Right forelimb (tissue), 1 donor: ENCODE measurements around the gene NTM.
A peak's percentile ranks its signal among the peaks of the same experiment; 100 is the strongest.

Source experiments
- DNase-seq: peaks from one replicate; pipeline ENCODE4 v3.0.0-alpha.2; 2018

The NTM gene

DNA sequence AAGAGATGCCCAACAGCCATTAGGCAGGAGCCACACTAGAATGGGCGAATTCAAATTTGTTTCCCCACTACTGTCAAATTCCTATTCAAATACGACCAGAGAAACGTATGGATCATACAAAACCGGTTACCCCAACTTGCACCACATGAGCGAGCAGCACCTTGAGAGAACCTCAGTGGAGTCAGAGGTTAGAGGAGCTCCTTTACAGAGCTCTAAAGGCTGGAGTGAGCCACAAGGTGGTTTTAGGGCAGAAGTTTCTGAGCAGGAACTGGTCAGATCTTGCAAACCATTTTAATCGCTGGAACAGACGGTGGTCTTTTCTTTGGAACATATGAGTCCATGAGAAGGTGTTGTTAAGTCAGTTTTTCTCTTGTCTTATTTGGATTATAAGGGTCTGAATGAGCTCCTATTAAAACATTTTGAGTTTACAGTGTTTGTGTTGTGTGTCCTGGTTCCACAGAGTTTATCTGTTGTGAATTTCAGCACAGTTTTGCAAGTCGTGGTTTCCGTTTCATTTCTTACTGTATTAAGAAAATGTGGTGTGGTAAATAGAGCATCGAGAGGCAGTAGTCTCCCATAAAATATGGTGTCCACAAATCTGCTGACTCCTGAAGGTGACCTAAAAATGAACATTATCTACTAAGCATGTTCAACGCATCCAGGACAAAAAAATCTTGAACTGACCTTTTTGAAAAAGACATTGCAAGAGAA lies 471.7 kb downstream of the NTM start:
- DNase-seq, result no peak

GRCh38 chr11:131845255-131845654 lies 474.8 kb downstream of the NTM start:
- DNase-seq, result no peak

DNA sequence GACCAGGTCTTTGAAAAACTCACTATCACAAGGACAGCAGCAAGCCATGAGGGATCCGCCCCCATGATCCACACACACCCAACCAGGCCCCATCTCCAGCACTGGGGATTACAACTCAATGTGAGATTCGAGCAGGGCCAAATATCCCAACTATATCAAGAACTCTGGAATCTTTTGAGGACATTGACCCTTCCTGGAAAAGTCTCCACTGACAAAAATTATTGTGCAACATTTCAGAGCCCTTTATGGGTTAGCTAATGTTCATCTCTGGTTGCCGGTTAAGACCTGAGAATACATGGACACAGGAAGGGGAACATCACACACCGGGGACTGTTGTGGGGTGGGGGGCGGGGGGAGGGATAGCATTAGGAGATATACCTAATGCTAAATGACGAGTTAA lies 479.1 kb downstream of the NTM start:
- no peak for DNase-seq

DNA sequence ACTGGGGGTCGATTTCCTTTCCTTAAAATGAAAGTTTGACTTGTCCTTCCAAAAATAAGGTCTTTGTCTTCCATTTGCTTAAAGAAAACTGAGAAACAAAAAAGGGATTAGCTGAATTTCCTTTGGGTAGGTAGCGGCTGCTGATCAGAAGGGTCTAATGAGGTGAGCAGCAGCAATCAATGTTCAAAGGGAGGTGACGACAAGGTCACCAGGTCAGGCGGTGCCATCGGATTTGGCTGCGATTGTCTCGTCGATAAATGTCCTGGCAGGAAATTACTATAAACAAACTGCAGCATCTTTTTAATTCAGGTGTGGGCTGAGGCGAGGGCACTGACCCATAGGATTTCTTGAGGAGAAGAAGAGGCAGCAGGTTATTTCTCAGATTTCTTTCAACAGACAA lies 480.1 kb downstream of the NTM start:
- DNase-seq, result no peak

DNA sequence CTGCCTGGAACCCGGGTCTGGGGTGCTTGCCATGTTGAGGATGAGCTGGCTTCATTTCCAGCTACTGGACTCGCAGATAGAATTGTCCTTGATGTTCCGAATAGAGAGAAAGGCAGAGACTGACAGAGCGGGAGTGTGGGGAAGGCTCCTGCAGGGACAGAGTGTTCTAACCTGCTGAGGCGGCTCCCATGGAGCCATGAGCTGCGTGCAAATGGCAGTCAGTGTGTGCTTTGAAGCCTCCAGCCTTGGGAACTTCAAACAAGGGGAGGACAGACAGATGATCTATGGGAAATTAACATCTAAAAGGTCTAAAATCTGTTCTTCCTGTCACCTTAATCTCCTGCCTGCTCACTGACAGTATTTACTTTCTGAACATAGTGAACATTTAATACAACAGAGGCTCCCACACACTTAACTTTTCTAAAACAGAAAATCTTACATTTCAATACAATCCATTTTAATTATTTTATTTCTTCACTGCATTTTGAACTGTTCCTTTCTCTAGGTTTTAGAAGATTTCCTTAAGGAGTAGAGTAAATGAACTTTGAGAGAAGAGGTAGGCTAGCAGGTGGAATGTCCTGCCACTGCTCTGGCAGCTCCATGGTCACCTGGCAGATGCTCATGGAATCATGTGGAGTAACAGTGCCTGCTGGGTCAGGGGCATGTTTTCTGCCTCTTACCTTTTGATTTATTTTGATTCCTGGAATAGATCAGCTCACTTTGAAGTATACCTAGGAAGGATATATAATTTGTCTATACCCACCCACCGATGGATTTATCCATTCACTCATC lies 481.7 kb downstream of the NTM start:
- no peak for DNase-seq

DNA sequence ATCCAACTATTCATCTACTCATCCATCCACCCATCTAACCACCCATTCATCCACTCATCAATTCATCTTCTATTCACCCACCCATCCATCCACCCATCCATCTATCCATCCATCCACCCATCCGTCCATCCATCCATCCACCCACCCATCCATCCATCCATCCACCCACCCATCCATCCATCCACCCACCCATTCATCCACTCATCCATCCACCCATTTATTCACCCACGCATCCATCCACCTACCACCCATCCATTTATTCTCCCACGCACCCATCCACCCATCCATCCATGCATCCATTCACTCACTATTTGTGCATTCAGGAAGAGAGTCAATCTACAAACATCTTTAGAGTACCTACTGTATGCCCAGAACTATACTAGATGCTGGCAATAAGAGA lies 482.3 kb downstream of the NTM start:
- DNase-seq, result no peak

DNA sequence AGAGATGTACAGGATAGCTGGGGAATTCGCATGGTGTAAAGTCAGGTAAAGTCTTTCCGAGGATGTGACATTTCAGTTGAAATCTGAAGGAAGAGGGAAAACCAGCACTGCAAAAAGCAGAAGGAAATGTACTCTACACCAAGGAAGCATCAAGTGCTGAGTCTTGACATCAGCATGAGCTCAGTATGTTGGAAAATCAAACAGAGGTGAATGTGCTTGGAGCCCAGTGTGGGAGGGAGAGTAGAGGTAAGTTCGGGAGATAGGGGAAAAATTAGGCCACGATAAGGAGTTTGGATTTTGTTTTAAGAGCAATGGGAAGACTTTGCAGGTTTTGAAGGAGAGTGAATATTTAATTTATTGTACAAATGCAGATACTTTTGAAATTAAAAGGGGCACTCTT lies 484.0 kb downstream of the NTM start:
- no peak for DNase-seq

DNA sequence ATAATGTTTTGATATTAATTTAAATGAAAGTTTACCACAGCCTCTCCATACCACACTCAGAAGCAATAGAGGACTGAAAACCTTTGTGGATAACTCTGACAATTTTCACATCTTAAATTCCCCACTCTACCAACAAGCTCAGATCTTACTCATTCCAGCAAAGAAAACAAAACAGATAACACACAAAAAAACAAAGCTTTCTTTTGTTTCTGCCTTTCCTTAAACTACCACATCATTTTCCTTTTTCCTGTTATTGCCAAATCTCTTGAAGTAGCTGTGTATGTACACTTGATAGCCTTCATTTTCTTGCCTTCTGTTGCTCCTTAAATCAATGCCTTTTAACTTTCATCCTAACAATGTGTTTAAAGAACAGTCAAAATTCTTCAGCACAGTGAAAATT lies 484.9 kb downstream of the NTM start:
- DNase-seq, result no peak

DNA sequence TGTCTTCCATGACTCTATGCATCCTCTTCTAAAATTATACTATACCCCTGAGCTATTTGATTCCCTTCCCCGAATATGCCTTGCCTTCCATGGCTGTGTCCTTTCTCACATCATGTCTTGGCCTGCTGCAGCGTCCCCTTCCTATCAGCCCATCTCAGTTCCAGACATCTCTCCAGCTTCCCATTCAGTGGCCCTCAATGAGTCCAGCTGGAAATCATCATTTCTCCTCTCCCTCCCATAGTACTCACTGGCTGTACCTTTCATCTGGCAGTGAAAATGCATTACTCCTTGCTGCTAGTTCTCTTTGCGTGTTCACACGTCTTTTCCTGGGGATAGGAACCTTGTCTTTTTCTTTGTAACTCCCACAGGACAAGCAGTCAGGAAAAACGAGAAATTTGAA lies 486.8 kb downstream of the NTM start:
- no peak for DNase-seq

GRCh38 chr11:131858505-131858904 lies 488.1 kb downstream of the NTM start:
- no peak for DNase-seq

DNA sequence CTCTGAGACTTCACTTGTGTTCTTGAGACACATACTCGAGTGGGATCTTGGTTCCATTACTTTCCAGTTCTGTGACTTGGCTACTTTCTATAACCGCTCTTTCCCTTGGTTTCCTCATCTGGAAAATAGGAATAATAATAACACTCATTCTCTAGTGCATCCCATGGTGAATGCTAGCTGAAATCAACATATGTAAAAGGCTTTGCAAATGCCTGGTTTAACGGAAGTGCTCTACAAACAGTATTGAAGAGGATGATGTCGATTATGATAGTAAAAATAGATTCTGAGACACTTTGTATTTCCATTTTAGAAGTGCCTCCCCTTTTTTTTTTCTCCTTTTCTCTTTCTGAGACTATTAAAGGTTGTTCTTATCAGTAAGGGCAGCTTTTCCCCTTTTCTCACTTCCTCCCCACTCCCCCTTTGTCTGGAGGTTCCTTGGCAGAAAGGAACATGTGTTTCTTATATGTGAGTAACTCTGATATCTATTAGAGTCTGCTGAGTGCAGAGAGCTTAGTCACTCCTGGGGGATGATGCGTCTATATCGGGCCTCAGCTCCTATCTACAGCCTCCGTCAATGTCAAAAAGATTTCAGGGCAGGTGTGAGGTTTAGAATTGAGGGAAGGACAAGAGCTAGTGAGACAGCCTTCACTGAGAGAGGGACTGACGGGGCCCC lies 489.3 kb downstream of the NTM start:
- DNase-seq, result no peak

GRCh38 chr11:131864228-131864627 lies 493.8 kb downstream of the NTM start:
- no peak for DNase-seq

- DNase-seq, result no peak
These were observed 495.4 kb downstream of the NTM start for GRCh38 chr11:131865860-131866259.

- no peak for DNase-seq
These were observed 496.4 kb downstream of the NTM start for GRCh38 chr11:131866535-131867400.

GRCh38 chr11:131867457-131868257 lies 497.2 kb downstream of the NTM start:
- DNase-seq, result peak; percentile 84

- no peak for DNase-seq
These were observed 498.5 kb downstream of the NTM start for GRCh38 chr11:131868629-131869507.

DNA sequence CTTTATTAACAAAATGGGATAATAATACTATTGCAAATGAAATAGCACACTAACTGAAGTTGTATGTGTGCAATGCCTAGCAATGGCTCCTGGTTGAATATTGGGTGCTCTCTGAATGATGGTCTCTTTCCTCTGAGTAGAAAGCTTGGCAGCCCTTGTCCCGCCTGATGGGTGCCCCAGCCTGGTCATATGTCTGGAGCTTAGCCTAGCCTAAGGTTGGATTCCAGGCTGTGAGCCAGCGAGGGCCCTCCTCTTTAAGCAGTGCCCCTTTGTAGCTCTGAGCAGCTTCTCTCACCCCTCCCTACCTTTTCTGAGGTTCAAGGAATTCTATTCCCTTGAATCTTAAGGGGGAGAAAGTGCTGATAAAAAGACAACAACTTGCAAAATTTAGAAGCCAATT lies 499.9 kb downstream of the NTM start:
- DNase-seq, result no peak

GRCh38 chr11:131871006-131871405 lies 500.6 kb downstream of the NTM start:
- DNase-seq, result no peak

DNA sequence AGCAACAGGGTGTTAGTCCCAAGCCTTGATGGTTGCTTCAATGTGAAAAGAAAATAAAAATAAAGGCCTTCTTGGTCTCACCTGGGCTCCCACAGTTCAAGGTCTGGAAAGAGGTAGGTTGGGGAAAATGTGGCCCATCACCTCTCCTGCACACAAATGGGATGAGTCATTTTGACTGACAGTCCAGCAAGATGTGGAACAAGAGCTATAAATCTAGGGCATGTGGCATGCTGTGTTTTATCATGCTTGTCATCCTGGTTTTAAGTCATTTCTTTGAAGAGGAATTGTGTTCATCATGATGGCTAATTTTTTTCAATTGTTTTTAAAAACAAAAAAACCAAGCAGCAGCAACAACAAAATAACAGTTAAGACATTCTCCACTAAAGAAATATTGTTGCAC lies 503.7 kb downstream of the NTM start:
- no peak for DNase-seq

DNA sequence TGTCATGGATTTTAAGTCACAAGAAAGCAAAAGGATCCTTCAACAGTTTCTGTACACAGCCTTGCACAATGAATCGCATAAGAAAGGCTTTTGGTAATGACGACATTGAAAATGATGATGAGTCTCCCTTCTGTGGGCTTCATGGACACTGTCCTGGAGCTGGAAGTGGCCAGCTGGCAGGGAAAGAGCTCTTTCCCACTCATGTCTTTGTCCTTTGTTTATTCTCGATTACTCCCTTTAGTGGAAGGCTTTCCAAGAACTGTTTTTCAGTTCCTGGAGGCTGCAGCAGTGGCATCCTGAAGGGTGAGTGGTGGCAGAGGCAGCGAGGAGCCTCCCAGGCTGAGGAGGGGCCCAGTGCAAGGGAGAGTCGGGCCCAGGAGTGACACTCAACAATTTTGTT lies 505.2 kb downstream of the NTM start:
- peak; percentile 66 for DNase-seq
